Measurements from ENCODE around the gene CPN1. TPM values are rescaled to one million over a fixed set of nuclear protein-coding genes. Genes with fewer than 3 reads are reported as not detected.
"Not testable (repeated sequence)": the region's sequence is repeated elsewhere in the genome, so short reads cannot be mapped to it uniquely, and the experiment has no call there.

The CPN1 gene
- total and polyA plus RNA-seq, 4 donors: not detected

GRCh38 chr10:100089241-100089640 lies 7.6 kb upstream of the CPN1 start:
- Histone ChIP-seq H3K36me3 (ENCODE audit: control insufficient read depth in 1 of 2, insufficient read depth in 2 of 2, low read length in 1 of 2) (no peaks in the 10 kb centered on the region), H3K9me3 (ENCODE audit: control insufficient read depth, low read length) (no peaks in the 10 kb centered on the region), H3K4me3 (ENCODE audit: low read length in 2 of 2) (no peak overlapping the region), H3K27ac (ENCODE audit: low read depth in 1 of 2, low read length in 2 of 2) (no peak overlapping the region), H3K4me1 (ENCODE audit: control insufficient read depth in 1 of 2, insufficient read depth in 2 of 2, low read length in 2 of 2) (no peaks in the 10 kb centered on the region), H3K27me3 (ENCODE audit: control insufficient read depth in 1 of 2, insufficient read depth in 2 of 2, low read length in 1 of 2) (no peaks in the 10 kb centered on the region)
- 71 to 75% methylated on average over 6 of the region's 6 CpGs for WGBS, 2 donors
- no peak for ATAC-seq (ENCODE audit: low FRiP score)
- no peak for DNase-seq
- intact Hi-C loops (cut with DNase I): no loop called here

DNA sequence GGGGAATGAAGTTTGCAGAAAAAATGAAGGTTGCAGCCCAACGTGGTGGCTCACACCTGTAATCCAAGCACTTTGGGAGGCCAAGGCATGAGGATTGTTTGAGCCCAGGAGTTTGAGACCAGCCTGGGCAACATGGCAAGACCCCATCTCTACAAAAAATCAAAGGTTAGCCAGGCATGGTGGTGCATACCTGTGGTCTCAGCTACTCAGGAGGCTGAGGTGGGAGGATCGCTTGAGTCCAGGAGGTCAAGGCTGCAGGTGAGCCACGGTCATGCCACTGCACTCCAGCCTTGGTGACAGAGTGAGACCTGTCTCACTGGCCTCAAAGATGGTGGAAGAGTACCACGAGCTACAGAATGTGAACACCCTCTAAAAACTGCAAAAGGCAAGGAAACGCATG lies 5.0 kb upstream of the CPN1 start:
- H3K4me1 ChIP-seq (ENCODE audit: control insufficient read depth in 1 of 2, insufficient read depth in 2 of 2, low read length in 2 of 2); H3K27ac ChIP-seq (ENCODE audit: low read depth in 1 of 2, low read length in 2 of 2); H3K36me3 ChIP-seq (ENCODE audit: control insufficient read depth in 1 of 2, insufficient read depth in 2 of 2, low read length in 1 of 2); intact Hi-C loops (cut with DNase I); H3K4me3 ChIP-seq (ENCODE audit: low read length in 2 of 2); H3K9me3 ChIP-seq (ENCODE audit: control insufficient read depth, low read length); H3K27me3 ChIP-seq (ENCODE audit: control insufficient read depth in 1 of 2, insufficient read depth in 2 of 2, low read length in 1 of 2); DNase-seq; ATAC-seq (ENCODE audit: low FRiP score): not testable (repeated sequence)
- 77% methylated on average over 5 of the region's 5 CpGs for WGBS, 2 donors

DNA sequence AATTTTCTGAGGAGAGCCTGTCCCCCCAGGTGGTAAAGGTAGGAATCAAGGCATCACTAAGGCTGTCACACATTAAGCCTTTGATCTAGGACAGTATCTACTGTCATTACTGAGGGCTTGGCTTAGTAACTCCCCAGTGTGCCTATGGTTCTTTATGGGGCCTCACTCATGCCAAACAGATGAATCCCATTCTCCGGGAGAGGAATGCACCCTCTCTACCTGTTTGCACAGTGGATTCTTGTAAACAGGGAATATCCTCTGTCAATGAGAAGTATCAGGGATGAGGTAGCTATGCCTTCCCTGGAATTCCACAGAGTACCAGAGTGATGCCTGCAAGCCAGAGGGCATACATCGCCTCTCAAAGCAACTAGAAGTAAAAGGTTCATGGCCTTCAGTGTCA lies 3.9 kb upstream of the CPN1 start:
- DNase-seq: no peak
- Histone ChIP-seq H3K36me3 (ENCODE audit: control insufficient read depth in 1 of 2, insufficient read depth in 2 of 2, low read length in 1 of 2) (no peaks in the 10 kb centered on the region), H3K9me3 (ENCODE audit: control insufficient read depth, low read length) (no peaks in the 10 kb centered on the region), H3K27ac (ENCODE audit: low read depth in 1 of 2, low read length in 2 of 2) (no peak overlapping the region), H3K27me3 (ENCODE audit: control insufficient read depth in 1 of 2, insufficient read depth in 2 of 2, low read length in 1 of 2) (no peaks in the 10 kb centered on the region), H3K4me3 (ENCODE audit: low read length in 2 of 2) (no peak overlapping the region), H3K4me1 (ENCODE audit: control insufficient read depth in 1 of 2, insufficient read depth in 2 of 2, low read length in 2 of 2) (no peaks in the 10 kb centered on the region)
- no peak for ATAC-seq (ENCODE audit: low FRiP score)
- WGBS, 2 donors: 43 to 48% methylated on average over 2 of the region's 2 CpGs
- intact Hi-C loops (cut with DNase I): no loop called here

DNA sequence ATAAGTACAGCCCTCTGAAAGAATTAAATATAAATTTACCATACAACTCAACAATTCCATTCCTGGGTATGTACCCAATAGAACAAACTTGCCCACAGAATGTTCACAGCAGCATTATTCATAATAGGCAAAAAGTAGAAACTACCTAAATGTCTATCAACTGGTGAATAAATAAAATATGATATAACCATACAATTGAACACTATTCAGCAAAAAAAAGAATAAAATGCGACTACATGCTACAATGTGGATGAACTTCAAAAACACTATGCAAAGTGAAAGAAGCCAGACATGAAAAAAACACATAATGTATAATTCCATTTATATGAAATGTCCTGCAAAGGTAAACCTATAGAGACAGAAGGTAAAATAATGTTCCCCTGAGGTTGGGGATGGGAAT lies 2.0 kb upstream of the CPN1 start:
- no peak overlapping the region for H3K4me3 ChIP-seq (ENCODE audit: low read length in 2 of 2)
- ATAC-seq (ENCODE audit: low FRiP score) (no peak), DNase-seq (no peak)
- H3K4me1 ChIP-seq (ENCODE audit: control insufficient read depth in 1 of 2, insufficient read depth in 2 of 2, low read length in 2 of 2): no peaks in the 10 kb centered on the region
- intact Hi-C loops (cut with DNase I): no loop called here
- H3K36me3 ChIP-seq (ENCODE audit: control insufficient read depth in 1 of 2, insufficient read depth in 2 of 2, low read length in 1 of 2): no peaks in the 10 kb centered on the region
- no peaks in the 10 kb centered on the region for H3K27me3 ChIP-seq (ENCODE audit: control insufficient read depth in 1 of 2, insufficient read depth in 2 of 2, low read length in 1 of 2)
- WGBS, 2 donors: 65 to 76% methylated on average over 1 of the region's 1 CpG
- H3K9me3 ChIP-seq (ENCODE audit: control insufficient read depth, low read length): no peaks in the 10 kb centered on the region
- no peak overlapping the region for H3K27ac ChIP-seq (ENCODE audit: low read depth in 1 of 2, low read length in 2 of 2)

- H3K27ac ChIP-seq (ENCODE audit: low read depth in 1 of 2, low read length in 2 of 2); H3K9me3 ChIP-seq (ENCODE audit: control insufficient read depth, low read length); DNase-seq; ATAC-seq (ENCODE audit: low FRiP score); H3K27me3 ChIP-seq (ENCODE audit: control insufficient read depth in 1 of 2, insufficient read depth in 2 of 2, low read length in 1 of 2); H3K4me3 ChIP-seq (ENCODE audit: low read length in 2 of 2); intact Hi-C loops (cut with DNase I); H3K36me3 ChIP-seq (ENCODE audit: control insufficient read depth in 1 of 2, insufficient read depth in 2 of 2, low read length in 1 of 2); H3K4me1 ChIP-seq (ENCODE audit: control insufficient read depth in 1 of 2, insufficient read depth in 2 of 2, low read length in 2 of 2): not testable (repeated sequence)
These were observed 607 bp upstream of the CPN1 start for GRCh38 chr10:100082276-100082675.

- DNase-seq (no peak), ATAC-seq (ENCODE audit: low FRiP score) (no peak)
- no peaks in the 10 kb centered on the region for H3K9me3 ChIP-seq (ENCODE audit: control insufficient read depth, low read length)
- intact Hi-C loops (cut with DNase I): no loop called here
- H3K27me3 ChIP-seq (ENCODE audit: control insufficient read depth in 1 of 2, insufficient read depth in 2 of 2, low read length in 1 of 2): no peaks in the 10 kb centered on the region
- no peaks in the 10 kb centered on the region for H3K36me3 ChIP-seq (ENCODE audit: control insufficient read depth in 1 of 2, insufficient read depth in 2 of 2, low read length in 1 of 2)
- H3K4me1 ChIP-seq (ENCODE audit: control insufficient read depth in 1 of 2, insufficient read depth in 2 of 2, low read length in 2 of 2): peaks cover 1 to 2% of the 10 kb centered on the region in 2 donors
- H3K4me3 ChIP-seq (ENCODE audit: low read length in 2 of 2): no peak overlapping the region
- H3K27ac ChIP-seq (ENCODE audit: low read depth in 1 of 2, low read length in 2 of 2): no peak overlapping the region
- 74 to 82% methylated on average over 2 of the region's 2 CpGs for WGBS, 2 donors
These were observed 4.9 kb downstream of the CPN1 start for GRCh38 chr10:100076750-100077149.

DNA sequence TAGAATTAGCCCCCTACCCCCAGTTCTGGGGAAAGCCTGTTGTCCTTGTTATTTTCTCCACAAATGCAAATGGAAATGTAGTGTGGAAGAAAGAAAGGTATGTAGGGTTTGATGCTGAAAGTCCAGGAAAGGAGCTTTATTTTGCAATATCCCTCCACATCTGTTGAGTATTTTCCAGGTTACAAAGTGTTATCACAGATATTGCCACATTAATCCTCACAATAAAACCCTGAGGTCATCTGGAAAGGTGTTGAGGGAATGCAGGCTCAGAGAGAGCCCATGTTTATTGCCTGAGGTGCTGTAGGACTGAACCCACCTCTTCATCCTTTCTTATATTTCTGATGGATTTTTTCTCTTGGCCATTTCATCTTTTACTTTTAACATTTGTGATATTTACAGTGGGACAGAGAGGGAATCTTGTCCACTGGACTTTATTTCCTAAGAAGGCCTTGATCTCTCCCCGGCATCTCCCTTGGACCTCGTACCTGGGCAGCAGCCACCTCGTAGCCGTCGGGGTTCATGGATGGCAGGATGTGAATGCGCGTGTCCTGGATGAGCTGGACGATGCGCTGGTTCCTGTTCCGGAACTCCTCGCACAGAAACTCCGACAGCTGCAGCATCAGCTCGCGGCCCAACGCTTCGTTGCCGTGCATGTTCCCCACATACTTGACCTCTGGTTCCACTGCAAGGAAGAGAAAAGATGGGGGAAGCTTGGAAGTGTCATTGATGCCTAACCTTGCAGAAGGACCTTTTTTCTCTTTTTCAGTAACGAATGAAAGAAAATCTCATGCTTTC lies 6.0 kb downstream of the CPN1 start:
- Histone ChIP-seq H3K27me3 (ENCODE audit: control insufficient read depth in 1 of 2, insufficient read depth in 2 of 2, low read length in 1 of 2) (no peaks in the 10 kb centered on the region), H3K4me1 (ENCODE audit: control insufficient read depth in 1 of 2, insufficient read depth in 2 of 2, low read length in 2 of 2) (peaks cover 1 to 2% of the 10 kb centered on the region in 2 donors), H3K9me3 (ENCODE audit: control insufficient read depth, low read length) (no peaks in the 10 kb centered on the region), H3K36me3 (ENCODE audit: control insufficient read depth in 1 of 2, insufficient read depth in 2 of 2, low read length in 1 of 2) (no peaks in the 10 kb centered on the region), H3K27ac (ENCODE audit: low read depth in 1 of 2, low read length in 2 of 2) (no peak overlapping the region), H3K4me3 (ENCODE audit: low read length in 2 of 2) (no peak overlapping the region)
- ATAC-seq (ENCODE audit: low FRiP score): no peak
- 92 to 93% methylated on average over 18 of the region's 18 CpGs for WGBS, 2 donors
- DNase-seq: no peak
- intact Hi-C loops (cut with DNase I): no loop called here

DNA sequence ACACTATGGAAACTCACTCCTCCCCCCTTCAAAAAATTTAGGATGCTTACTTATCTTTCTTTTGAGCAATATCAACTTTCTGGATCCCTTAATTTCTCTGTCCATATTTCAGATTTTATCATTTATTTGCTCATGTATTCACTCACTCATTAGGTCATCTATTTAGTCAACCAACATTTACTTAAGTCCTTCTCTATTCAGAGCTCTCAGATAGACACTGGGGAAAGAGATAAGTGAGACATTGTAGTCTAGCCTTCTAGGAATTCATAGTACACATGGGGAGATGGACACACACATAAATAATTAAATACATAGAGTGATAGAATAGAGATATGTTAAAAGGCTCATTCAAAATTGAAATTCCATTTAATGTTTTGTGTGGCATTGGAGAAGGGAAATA lies 9.2 kb downstream of the CPN1 start:
- no peaks in the 10 kb centered on the region for H3K9me3 ChIP-seq (ENCODE audit: control insufficient read depth, low read length)
- intact Hi-C loops (cut with DNase I): no loop called here
- no peaks in the 10 kb centered on the region for H3K27me3 ChIP-seq (ENCODE audit: control insufficient read depth in 1 of 2, insufficient read depth in 2 of 2, low read length in 1 of 2)
- no peak for ATAC-seq (ENCODE audit: low FRiP score)
- peaks cover 1 to 2% of the 10 kb centered on the region in 2 donors for H3K4me1 ChIP-seq (ENCODE audit: control insufficient read depth in 1 of 2, insufficient read depth in 2 of 2, low read length in 2 of 2)
- no peaks in the 10 kb centered on the region for H3K36me3 ChIP-seq (ENCODE audit: control insufficient read depth in 1 of 2, insufficient read depth in 2 of 2, low read length in 1 of 2)
- no peak for DNase-seq
- H3K27ac ChIP-seq (ENCODE audit: low read depth in 1 of 2, low read length in 2 of 2): no peak overlapping the region
- no peak overlapping the region for H3K4me3 ChIP-seq (ENCODE audit: low read length in 2 of 2)

- DNase-seq (no peak), ATAC-seq (ENCODE audit: low FRiP score) (no peak)
- 97 to 98% methylated on average over 2 of the region's 2 CpGs for WGBS, 2 donors
- Histone ChIP-seq H3K4me3 (ENCODE audit: low read length in 2 of 2) (no peak overlapping the region), H3K9me3 (ENCODE audit: control insufficient read depth, low read length) (no peaks in the 10 kb centered on the region), H3K27ac (ENCODE audit: low read depth in 1 of 2, low read length in 2 of 2) (no peak overlapping the region), H3K27me3 (ENCODE audit: control insufficient read depth in 1 of 2, insufficient read depth in 2 of 2, low read length in 1 of 2) (no peaks in the 10 kb centered on the region), H3K36me3 (ENCODE audit: control insufficient read depth in 1 of 2, insufficient read depth in 2 of 2, low read length in 1 of 2) (no peaks in the 10 kb centered on the region), H3K4me1 (ENCODE audit: control insufficient read depth in 1 of 2, insufficient read depth in 2 of 2, low read length in 2 of 2) (peaks cover 1 to 2% of the 10 kb centered on the region in 2 donors)
- intact Hi-C loops (cut with DNase I): no loop called here
These were observed 10.1 kb downstream of the CPN1 start for GRCh38 chr10:100071529-100071928.
